ENCODE results near the gene OTOS.

Gene OTOS

GRCh38 chr2:240159251-240159839, 18.9 kb upstream of the OTOS start:
- TF ChIP-seq CTCF (IDR thresholded peaks at IDR 0.05), result no peak
- DNase-seq (ENCODE audit: low spot score), result no peak
- Histone ChIP-seq H3K27ac (no peak overlapping the region), H3K4me3 (no peak overlapping the region)

DNA sequence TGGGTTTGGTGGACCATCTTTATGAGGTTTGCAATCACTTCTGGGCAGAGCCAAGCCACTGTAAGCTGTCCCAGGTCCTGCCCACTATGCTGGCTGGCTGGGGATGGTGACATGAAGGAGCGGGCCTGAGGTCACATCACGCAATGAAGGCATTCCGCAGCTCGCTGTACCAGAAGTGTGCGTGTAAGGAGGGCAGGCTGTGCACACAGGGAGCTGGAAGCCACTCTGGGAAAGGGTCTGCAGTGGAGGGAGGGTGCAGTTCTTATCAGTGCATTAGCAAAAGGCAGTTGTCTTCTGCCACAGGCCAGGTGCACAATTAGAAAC, 16.7 kb upstream of the OTOS start:
- Histone ChIP-seq H3K4me3 (no peak overlapping the region), H3K27ac (no peak overlapping the region)
- TF ChIP-seq CTCF (IDR thresholded peaks at IDR 0.05), result no peak
- no peak for DNase-seq (ENCODE audit: low spot score)

DNA sequence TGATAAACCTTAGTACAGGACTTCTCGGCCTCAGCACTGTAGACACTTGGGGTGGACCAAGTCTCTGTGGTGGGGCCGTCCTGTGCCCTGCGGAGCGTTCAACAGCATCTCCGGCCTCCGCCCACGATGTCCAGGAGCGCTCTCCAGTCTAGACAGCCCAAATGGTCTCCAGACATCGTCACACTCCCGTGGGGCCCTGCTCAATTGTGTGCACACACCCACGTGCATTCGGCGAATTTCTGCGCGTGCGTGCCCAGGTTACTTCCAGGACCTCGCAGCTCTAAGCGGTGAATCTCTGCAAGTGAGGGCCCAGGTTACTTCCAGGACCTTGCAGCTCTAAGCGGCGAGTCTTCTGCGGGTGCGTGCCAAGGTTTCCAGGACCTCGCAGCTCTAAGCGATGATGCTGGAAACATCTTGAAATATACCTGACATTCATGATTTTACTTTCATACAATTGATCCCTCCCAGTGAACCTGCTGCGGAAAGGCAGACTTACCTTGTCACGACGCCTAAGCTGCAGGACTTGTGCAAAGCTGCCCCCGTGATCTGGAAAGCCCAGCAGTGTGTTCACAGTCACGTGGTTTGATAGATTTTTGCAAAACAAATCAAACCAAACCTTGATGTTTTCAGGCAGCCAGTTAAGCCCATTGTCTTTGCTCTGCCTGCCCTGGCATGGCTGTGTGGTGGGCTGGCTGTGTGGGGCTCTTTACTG, 16.1 kb upstream of the OTOS start:
- TF ChIP-seq CTCF (IDR thresholded peaks at IDR 0.05), result no peak
- no peak for DNase-seq (ENCODE audit: low spot score)
- no peak overlapping the region for H3K27ac ChIP-seq
- H3K4me3 ChIP-seq, result no peak overlapping the region

DNA sequence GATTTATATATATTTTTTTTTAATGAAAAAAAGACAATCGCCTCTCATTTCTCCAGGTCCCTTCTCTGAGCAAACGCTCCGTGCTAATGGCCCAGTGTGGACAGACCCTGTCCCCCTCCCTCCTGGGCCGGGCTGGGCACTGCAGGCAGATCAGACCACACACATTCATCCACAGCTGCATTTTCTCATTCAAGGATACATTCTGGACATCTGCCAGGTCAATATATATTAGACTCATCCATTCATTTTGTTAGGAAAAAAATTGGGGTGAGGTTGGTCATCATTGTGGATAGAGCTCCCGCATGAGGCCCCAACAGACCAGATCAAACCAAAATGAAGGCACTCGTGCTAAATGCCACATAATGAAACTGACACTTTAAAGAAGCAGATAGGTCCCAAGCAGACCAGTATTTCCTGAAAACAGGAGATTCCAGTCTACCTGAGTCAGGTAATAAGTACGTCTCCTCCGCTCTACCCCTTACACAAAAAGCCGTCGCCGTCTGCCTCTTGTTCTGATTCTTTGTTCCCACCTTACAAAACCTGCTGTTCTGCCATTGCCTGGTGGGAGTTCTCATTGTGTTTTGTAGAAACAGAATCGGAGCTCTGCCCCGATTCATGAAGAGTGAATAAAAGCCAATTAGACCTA, 15.4 kb upstream of the OTOS start:
- Histone ChIP-seq H3K4me3 (no peak overlapping the region), H3K27ac (no peak overlapping the region)
- DNase-seq (ENCODE audit: low spot score), result no peak
- TF ChIP-seq CTCF (IDR thresholded peaks at IDR 0.05), result no peak

DNA sequence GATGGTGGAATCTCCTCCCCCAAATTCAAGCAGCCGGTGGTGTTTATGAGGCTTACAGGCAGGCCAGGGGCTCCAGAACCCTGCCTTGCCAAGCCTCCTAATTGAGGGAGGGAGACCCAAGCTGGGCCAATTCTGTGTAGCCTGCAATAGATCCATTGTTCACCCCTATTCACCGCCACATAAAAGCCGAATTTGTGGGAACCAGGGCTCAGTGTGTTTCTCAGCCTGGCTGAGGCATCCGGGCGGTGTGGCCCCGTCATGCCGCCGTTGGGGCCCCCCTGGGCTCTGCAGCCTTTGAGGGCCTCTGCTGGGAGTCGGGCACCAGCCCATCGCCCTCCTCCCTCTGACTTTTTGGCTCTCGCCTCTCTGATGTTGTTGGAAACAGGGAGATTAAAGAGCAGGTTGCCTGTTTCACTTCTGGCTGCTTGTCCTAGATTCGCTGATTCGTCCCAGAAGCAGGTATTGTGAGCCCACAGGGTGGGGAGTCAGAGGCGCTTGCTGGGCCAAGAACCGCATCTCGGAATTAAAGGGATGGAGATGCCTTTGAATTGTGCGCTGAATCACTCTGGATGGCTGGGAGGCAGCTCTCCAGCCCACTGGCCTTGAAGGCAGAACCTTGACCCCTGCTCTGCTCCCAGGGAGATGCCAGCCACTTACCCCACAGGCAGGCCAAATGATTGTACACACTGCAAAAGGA, 14.7 kb upstream of the OTOS start:
- no peak for DNase-seq (ENCODE audit: low spot score)
- Histone ChIP-seq H3K4me3 (no peak overlapping the region), H3K27ac (no peak overlapping the region)
- TF ChIP-seq CTCF (IDR thresholded peaks at IDR 0.05), result no peak

DNA sequence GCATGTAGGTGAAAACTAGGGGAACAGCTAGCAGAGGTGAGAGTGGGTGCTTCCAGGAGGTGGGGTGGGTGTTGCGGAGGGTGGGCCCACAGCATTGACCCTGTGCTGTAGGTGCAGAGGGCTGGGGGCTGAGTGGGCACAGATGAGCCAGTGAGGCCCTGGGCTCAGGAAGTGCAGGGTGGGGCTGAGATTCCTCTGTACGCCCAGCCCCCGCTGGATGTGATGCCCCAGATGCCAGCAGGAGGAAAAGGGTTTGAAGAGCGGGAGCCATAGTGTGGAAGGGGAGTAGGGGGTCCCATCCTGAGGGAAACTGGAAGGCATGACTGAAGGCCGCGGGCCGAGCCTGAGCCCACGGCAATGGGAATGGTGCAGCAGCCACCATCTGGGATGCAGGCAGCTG, 14.1 kb upstream of the OTOS start:
- no peak overlapping the region for H3K4me3 ChIP-seq
- no peak for DNase-seq (ENCODE audit: low spot score)
- H3K27ac ChIP-seq, result no peak overlapping the region
- no peak for TF ChIP-seq CTCF (IDR thresholded peaks at IDR 0.05)

All from coronary artery (tissue), 2 donors.